ENCODE measurements around the gene NHERF1.

Gene NHERF1

DNA sequence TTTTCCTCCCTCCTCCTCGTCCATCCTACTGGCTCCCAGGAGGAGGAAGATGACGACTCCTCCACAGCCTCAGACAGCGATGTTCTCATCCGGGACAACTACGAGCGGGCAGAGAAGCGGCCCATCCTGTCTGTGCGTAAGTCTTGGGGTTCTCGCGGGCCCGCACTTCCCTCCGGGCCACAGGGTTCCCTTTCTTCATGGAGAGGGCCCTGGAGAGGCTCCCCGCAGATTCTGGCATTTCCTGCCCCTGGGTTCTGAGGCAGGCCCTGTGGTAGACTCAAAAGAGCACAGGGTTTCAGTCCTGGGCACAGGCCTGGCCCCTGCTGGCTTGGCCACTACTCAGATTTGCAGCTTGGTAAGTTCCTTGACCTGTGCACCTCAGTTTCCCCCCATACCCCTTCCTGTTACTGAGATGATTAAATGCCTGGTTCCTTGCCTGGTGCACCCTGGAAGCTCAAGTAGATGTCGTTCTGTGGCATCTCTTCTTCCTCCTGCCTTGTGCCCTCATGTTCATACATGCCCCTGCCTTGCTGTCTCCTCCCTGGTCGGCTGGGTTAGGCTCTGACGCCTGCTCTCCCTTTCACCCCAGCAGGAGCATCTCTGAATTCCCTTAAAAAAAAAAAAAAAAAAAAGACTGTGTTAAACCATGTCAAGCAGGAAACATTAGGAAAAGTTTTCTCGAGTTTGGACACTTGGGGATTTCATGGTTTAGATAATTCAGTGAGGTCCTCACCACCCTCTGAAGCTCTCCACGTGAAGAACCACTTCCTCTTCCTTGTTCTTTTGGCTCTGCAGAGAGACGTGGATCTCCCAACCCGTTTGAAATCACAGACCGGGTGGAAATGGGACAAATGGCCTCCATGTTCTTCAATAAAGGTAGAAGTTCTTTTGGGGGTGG is 42.0 kb downstream of the NHERF1 start:
- no peak for DNase-seq

DNA sequence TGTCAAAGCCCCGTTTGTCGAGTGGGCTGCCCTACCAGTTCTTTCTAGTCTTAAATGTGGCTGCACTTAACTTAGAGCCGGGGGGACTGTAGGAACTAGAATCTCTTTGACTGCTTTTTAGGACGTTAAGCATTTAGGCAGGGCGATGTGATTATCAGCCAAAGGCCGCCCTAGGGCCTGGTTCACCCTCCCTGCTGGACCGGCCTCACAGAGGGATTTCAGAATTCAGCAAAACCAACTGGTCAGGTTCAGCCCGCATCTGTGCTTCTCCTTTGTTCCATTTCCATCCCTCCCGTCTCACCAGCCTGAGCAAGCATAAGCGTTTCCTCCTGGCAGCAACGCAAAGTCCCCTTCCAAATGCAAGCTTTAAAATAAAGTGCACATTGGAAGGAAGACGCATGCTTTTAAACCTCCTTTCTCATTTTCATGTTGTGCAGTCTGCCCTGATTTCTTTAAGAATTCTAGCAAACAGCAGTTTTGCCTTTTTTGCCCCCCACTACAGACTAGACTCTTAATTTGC is 44.2 kb downstream of the NHERF1 start:
- DNase-seq: no peak

- DNase-seq: no peak
Measured at GRCh38 chr17:74795327-74796020, 47.0 kb downstream of the NHERF1 start.

- DNase-seq: no peak
Measured at GRCh38 chr17:74796211-74796610, 47.8 kb downstream of the NHERF1 start.

- DNase-seq: no peak
Measured at GRCh38 chr17:74796866-74797265, 48.4 kb downstream of the NHERF1 start.

GRCh38 chr17:74797824-74798223 is 49.4 kb downstream of the NHERF1 start:
- DNase-seq: no peak

GRCh38 chr17:74798239-74798707 is 49.8 kb downstream of the NHERF1 start:
- peak; percentile 74 for DNase-seq

GRCh38 chr17:74799097-74799496 is 50.7 kb downstream of the NHERF1 start:
- no peak for DNase-seq

DNA sequence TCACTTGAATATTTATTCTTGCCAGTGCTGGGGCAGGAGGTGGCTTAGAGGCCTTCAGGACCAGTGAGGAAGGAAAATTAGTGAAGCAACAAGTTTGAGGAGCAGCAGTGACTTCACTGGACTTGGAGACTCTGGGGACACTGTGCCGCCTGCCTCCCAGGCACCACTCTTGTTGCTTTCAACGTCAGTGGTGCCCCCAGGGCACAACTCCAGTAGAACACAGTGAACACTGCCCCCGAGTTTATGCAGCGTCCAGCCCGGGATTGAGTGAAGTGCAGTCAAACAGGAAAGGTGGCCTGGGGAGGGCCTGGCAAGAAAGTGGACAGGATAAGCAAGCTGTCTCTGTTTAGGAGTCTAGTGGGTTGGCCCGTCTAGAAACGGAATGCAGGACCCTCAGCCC is 52.1 kb downstream of the NHERF1 start:
- no peak for DNase-seq

DNA sequence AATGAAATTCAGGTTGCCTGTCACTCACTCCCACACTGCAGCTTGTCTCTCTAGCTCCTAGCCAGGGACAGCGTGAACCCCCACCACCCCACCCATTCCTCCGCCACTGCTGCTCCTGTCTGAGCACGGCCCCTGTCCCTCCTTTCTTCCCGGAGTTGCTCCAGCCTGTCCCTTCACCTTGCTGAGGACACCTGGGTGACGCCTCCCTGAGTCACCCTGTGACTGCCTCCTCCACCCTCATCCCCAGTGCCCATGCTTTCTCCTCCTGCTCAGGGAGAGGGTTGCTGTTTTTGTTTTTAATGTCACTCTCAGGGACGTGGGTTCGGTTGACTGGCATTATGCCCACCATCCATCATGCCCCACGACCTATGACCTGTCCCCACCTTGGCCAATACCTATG is 53.5 kb downstream of the NHERF1 start:
- no peak for DNase-seq

DNA sequence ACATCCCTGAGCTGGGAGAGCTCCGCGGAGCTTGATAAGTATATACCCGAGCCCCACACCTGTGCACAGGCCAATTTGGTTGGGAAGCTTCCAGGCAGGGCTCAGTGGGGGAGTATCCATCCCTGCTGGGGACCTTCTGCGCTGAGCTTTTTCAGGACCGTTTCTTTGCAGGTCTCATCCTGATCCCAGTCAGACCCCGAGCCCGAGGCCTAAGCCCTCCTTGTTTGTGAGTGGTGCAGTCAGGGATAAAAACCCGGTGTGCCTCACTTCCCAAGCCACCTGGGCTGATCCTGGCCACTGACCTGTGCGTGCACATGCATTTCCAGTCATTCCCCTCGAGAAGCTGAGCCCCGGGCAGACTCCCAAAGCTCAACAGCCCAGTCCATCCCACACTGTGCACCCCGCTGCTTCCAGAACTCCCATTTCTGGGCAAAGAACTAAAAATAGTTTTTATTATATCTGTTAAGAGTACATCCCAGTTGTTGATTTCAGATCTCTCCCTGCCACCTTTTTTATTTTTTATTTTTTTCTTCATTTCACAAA is 55.0 kb downstream of the NHERF1 start:
- DNase-seq: no peak

DNA sequence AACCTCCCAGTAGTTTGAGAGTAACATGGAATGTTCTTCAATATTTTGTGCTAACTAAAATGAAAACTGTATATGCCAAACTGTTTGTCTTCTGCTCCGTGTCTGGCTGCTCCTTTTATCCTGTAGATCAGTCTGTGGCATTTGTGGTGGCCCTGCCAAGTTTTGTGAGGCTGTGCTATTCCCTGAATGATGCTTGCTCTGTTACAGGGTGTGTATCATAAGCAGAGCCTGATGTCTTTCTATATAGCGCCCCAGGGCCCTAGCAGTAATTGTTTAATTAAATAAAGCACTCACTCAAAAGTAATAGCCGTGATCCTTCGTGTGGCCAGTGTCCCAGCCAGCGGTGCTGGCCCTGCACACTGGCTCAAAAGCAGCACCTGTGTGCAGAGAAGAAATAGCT is 55.5 kb downstream of the NHERF1 start:
- DNase-seq: no peak

GRCh38 chr17:74804683-74805082 is 56.3 kb downstream of the NHERF1 start:
- no peak for DNase-seq

GRCh38 chr17:74805591-74805991 is 57.2 kb downstream of the NHERF1 start:
- no peak for DNase-seq

DNA sequence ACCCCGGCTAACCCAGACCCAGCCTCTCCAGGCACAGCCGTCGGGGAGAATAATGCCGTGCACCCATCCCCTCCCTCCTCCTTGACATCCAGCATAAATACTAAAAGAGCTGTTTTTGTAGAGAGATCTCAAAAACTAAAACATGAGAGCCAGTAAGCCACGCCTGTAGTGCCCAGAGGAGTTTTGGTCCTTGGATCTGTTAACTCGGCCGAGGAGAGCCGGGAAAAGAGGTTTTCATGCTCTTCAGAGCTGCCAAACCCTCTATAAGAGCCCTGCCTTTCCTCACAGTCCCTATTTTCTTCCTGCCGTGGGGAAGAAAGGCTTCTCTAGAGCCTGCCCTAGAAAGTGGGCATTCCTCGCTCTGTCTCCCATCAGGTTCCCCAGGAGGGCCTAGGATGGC is 57.9 kb downstream of the NHERF1 start:
- no peak for DNase-seq

DNA sequence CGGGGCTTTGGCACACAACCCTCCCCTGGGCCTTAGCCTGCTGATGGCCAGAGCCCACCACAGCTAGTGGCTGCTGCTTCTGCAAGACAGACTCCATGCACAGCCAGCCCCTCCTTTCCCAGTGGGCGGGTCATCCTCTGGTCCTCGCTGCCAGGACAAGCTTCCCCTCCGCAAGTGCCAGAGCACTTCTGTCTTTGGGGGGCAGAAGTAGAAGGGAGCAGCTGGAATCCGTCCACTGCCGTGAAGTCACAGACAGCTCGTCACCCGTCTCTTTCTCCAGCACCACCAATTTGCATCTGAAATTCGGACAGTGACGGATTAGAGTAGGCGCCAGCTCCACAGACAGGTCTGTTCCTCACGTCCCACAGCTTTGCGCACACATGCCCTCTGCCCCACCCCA is 59.0 kb downstream of the NHERF1 start:
- no peak for DNase-seq

- DNase-seq: no peak
Measured at GRCh38 chr17:74807925-74808324, 59.5 kb downstream of the NHERF1 start.

DNA sequence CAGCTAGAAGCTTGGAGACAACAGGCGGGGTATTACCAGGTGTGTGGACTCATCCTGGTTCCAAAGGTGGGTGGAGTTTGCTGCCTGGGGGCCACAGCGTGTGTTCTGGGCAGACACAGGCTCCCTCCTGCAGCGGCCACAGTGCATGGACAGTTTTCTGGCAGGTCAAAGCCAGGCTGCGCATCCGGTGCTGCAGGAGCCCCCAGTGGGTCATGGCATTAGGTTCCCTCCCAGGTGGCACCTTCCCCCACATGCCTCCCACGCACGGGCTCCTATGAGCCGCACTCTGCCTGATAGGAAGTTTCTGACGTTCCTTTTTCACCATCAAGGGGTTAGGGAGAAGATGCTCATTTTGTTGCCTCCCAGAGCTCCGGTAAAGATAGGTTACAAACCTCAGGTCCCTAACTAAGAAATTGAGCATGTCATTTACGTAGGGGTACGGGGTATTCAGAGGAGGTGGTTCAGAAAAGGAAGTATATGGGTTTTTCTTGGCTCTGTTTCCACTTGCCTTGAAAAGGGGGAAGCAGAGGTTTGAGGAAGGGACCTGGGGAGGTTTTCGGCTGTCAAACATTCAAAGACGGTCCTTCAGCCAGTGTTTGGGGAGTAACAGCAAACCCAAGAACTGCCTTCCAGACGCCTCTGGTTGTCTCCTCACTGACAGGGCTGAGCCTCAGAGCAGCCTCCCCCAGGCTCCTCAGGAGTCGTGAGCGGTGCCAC is 60.4 kb downstream of the NHERF1 start:
- no peak for DNase-seq

DNA sequence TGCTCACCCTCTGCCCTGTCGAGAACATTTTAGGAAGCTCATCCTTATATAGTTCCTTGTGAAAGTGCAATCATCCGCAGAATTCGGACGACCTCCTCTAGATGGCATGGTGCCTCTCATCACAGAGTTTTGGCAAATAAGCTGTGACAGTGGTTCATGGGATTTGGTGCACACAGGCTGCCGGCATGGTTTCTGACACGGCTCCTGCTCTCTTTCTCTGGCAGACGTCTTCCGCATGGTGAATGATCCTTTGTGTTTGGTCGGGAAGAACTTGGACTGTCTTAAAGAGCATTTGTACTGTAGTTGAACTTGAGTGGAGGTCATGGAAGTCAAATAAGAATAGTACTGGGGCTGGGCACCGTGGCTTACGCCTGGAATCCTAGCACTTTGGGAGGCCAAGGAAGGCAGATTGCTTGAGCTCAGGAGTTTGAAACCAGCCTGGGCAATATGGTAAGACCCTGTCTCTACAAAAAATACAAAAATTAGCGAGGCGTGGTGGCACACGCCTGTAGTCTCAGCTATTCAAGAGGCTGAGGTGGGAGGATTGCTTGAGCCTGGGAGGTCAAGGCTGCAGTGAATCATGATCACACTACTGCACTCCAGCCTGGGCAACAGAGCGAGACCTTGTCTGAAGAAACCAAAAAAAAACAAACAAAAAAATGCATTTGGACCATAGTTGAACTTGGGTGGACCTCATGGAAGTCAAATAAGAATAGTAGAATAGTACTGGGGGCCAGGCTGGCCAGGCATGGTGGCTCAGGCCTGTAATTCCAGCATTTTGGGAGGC is 62.5 kb downstream of the NHERF1 start:
- DNase-seq: no peak

DNA sequence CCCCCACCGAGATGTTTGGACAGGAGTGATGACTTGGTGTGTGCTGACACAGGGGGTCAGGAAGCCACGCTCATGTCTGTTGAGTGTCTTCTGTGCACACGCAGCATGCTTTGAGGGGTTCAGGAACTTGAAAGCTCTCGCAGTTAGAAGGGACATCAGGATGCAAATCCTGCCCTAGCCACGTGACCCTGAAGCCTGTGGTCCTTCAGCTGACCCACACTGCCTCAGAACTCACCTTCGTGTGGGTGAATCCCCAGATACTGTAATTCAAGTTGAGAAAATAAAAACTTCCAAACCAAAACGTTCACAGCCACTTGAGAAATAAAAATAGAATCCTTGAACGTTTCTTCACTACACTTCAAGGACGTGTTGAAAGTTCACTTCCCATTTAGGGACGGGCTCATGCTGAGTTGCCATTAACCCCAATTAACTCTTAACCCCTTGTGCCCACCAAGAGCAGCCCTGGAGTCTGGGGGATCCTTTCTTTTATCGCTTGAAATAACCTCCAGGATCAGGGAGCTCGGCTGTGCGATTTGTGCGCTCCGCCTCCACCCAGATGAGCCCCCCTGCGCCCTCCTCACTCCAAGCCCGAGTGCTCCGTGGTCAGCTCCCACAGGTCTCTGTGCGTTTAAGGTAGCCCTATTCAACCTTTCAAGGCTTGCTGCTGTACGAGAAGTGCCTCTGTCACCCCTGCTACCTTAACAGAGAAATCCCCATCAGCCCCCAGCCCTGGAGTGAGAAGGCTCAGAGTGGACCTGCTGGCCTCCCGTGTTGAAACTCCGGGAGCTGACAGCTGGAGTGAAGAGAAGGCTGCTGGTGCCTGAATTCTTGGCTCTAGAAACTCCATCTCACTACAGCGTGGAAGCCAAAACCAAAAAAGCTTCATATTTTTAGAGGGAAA is 63.9 kb downstream of the NHERF1 start:
- no peak for DNase-seq

DNA sequence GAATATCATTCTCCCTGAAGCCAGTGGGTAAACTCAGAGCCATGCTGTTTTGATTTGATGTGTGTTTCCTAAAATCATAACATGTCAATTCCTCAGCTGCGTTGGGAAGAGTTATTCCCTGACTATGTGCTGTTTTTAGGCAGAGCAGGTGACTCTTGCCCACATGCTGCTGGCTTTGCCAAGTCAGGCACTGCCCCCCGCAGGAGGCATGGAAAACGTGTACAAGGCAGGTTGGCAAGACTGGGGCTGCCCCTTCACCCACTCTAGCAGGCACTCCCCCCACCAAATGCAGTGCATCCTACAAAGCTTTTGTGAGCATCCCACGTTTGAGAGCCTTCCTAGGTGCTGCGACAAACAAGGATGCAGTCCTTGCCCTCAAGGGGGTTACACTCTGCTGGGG is 66.0 kb downstream of the NHERF1 start:
- DNase-seq: no peak
